Measurements from ENCODE around the gene PCDHGC4.

PCDHGC4 gene

DNA sequence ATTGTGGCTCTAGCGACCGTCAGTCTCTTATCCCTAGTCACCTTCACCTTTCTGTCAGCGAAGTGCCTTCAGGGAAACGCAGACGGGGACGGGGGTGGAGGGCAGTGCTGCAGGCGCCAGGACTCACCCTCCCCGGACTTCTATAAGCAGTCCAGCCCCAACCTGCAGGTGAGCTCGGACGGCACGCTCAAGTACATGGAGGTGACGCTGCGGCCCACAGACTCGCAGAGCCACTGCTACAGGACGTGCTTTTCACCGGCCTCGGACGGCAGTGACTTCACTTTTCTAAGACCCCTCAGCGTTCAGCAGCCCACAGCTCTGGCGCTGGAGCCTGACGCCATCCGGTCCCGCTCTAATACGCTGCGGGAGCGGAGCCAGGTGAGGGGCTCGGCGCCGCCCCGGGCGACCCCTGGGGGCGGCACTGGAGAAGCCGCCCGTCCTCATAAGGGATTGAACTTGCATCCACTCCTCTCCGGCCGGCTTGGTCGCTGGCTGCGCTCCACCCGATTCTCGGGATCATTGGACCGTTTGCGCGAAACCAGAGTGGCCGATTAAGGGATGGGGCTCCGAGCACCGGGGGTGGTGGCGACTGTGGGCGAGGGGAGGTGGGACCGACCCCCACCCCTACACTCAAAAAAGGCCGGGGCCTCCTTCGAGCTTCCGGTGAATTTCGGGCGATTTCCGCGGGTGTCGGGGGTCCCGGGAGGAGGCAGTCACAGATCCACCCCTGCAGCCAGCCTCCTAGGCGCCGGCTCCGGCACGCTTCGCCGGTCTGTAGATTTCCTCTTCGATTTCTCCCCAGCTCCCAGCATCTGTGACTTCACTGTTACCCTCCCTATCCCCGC lies 6.7 kb downstream of the PCDHGC4 start:
- Histone ChIP-seq H3K9ac (ENCODE audit: low read length) (no peak overlapping the region), H3K27me3 (ENCODE audit: control insufficient read depth in 1 of 2, insufficient read depth in 2 of 2, low read length in 2 of 2) (no peaks in the 10 kb centered on the region), H3K36me3 (ENCODE audit: insufficient read depth, low read length) (peaks cover 4% of the 10 kb centered on the region), H3K4me3 (ENCODE audit: low read depth in 1 of 2, low read length in 2 of 2) (no peak overlapping the region), H3K9me3 (ENCODE audit: low read length) (no peaks in the 10 kb centered on the region), H3K4me1 (ENCODE audit: insufficient read depth, low read length) (peaks cover 20% of the 10 kb centered on the region), H3K27ac (ENCODE audit: low read depth, low read length) (no peak overlapping the region)

DNA sequence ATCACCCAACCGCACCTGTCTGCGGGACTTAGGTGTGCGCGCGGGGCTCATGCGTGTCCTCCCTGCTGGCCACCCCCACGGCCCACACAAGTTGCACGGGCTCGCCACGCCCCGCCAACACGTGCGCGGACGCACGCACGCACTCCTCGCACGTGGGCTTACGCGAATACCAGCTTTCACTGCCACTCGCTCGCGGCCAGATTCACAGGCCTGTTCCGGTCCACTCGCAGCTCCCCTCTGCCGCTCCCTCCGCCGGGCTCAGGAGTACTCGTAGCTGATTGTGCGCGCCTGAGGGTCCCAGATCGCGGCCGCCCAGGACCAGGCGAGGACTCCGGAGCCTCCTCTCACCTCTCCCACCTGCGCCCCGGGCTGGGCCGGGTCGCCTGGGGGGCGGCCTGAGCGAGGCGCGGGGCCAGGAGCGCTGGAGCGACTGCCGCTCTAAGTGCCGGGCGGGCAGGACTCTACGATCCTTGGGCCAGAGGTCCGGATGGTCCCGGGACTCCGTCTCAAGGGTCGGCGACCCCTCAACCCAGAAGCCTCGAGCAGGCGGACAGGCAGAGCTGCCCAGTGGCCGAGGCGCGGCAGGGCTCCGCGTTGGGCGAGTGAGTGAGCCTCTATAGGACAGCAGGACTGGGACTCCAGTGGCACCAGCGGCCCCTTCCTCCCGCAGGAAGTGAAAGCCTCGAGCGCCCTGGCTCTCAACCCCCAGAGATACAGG lies 7.5 kb downstream of the PCDHGC4 start:
- Histone ChIP-seq H3K9me3 (ENCODE audit: low read length) (no peaks in the 10 kb centered on the region), H3K4me1 (ENCODE audit: insufficient read depth, low read length) (peaks cover 20% of the 10 kb centered on the region), H3K27ac (ENCODE audit: low read depth, low read length) (no peak overlapping the region), H3K27me3 (ENCODE audit: control insufficient read depth in 1 of 2, insufficient read depth in 2 of 2, low read length in 2 of 2) (no peaks in the 10 kb centered on the region), H3K9ac (ENCODE audit: low read length) (no peak overlapping the region), H3K36me3 (ENCODE audit: insufficient read depth, low read length) (peaks cover 9% of the 10 kb centered on the region), H3K4me3 (ENCODE audit: low read depth in 1 of 2, low read length in 2 of 2) (no peak overlapping the region)

DNA sequence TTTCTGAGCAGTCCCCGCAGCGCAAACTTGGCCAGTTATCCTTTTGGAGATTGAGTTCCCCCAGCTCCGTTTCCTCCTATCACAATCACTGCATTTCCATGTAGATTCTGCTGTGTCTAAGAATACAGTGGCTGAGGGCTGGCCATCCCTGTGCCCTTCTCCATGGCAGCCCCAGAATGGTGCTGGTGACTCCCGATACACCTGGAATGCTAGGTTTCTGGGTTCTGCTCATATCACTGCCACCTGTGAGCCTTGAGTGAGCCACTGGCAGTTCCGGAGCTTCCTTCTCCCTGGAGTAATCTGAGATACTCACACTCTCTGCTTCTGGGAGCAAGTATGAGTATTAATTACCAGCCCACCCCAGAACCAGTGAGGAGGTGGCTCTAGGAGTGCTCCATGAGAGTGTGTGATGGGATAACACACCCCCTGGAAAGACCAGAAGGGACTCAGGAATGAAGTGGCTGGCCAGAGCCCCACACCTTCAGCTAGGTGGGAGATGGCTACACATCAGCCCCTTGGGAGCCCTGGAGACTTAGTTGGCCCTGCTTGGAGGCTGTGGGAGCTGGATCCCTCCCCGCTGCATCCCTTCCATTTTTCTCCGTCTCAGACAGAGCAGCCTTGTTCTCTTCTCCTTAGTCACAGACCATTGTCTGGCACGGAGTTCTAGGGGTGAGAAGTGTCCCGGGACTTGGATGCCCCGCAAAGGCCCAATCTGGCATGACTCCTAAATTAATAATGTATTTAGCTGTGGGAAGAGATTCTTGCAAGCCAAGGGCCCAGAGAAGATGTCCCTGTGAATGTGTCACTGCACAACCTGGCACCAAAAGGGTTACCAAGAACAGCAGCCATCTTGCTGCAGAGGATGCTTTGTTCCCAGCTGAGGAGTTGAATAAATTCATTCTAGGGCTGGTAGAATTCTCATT lies 8.9 kb downstream of the PCDHGC4 start:
- H3K4me3 ChIP-seq (ENCODE audit: low read depth in 1 of 2, low read length in 2 of 2), result no peak overlapping the region
- H3K9me3 ChIP-seq (ENCODE audit: low read length), result no peaks in the 10 kb centered on the region
- H3K27me3 ChIP-seq (ENCODE audit: control insufficient read depth in 1 of 2, insufficient read depth in 2 of 2, low read length in 2 of 2), result no peaks in the 10 kb centered on the region
- peaks cover 17% of the 10 kb centered on the region for H3K36me3 ChIP-seq (ENCODE audit: insufficient read depth, low read length)
- no peak overlapping the region for H3K9ac ChIP-seq (ENCODE audit: low read length)
- H3K4me1 ChIP-seq (ENCODE audit: insufficient read depth, low read length), result peaks cover 9% of the 10 kb centered on the region
- H3K27ac ChIP-seq (ENCODE audit: low read depth, low read length), result no peak overlapping the region

DNA sequence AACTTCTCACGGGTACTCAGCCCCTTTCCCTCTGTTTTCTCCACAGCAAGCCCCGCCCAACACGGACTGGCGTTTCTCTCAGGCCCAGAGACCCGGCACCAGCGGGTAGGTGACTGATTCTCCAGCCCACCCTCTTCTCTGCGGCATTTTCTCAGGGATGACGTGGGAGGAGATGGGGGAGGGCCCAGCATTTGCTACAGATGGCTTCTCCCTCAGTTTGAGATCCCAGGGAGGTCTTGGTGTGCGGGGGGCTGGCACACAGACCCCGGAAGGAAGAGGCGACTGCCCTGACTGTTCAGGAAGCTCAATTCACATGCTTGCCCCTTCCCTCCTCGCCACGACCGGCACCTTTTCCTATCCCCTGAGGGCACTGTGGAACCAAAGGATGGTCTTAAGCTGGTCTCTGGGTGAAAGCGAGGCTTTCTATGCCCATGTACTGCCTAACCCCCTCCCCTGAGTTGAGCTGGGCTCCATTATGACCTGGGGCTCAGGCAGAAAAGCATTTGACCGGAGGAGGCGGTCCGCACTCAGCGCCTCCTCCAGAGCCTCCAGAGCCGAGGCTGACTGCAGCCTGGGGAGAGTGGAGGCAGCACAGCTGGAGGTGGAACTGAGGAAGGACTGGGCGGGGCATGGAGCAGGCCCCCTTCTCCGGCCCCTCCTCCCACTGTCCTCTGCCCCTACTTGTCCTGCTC lies 10.1 kb downstream of the PCDHGC4 start:
- Histone ChIP-seq H3K9ac (ENCODE audit: low read length) (no peak overlapping the region), H3K27ac (ENCODE audit: low read depth, low read length) (no peak overlapping the region), H3K36me3 (ENCODE audit: insufficient read depth, low read length) (peaks cover 17% of the 10 kb centered on the region)

DNA sequence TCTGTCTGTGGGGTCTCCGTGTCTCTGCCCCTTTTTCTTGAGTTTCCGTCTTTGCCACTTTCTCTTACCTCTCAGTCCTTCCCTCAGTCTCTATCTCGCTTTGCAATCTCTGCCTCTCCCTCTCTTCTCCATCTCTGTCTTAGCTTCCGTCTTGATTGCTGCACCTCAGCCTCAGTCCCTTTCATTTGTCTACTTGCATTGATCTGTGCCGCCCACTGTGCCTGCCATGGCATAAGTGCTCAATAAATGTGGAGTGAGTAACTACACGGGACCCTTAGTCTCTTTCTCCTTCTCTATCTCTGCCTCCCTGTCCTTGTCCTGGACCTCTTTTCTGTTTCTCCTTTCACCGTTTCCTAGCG lies 10.6 kb downstream of the PCDHGC4 start:
- no peak overlapping the region for H3K27ac ChIP-seq (ENCODE audit: low read depth, low read length)
- H3K4me3 ChIP-seq (ENCODE audit: low read depth in 1 of 2, low read length in 2 of 2), result no peak overlapping the region
- H3K4me1 ChIP-seq (ENCODE audit: insufficient read depth, low read length), result peaks cover 8% of the 10 kb centered on the region
- H3K27me3 ChIP-seq (ENCODE audit: control insufficient read depth in 1 of 2, insufficient read depth in 2 of 2, low read length in 2 of 2), result no peaks in the 10 kb centered on the region
- H3K9me3 ChIP-seq (ENCODE audit: low read length), result no peaks in the 10 kb centered on the region
- H3K36me3 ChIP-seq (ENCODE audit: insufficient read depth, low read length), result peaks cover 17% of the 10 kb centered on the region
- no peak overlapping the region for H3K9ac ChIP-seq (ENCODE audit: low read length)

More for the DNA sequence above, 10.1 kb downstream of the PCDHGC4 start:
- Histone ChIP-seq H3K27me3 (ENCODE audit: control insufficient read depth in 1 of 2, insufficient read depth in 2 of 2, low read length in 2 of 2) (no peaks in the 10 kb centered on the region), H3K9me3 (ENCODE audit: low read length) (no peaks in the 10 kb centered on the region), H3K4me1 (ENCODE audit: insufficient read depth, low read length) (peaks cover 8% of the 10 kb centered on the region), H3K4me3 (ENCODE audit: low read depth in 1 of 2, low read length in 2 of 2) (no peak overlapping the region)

DNA sequence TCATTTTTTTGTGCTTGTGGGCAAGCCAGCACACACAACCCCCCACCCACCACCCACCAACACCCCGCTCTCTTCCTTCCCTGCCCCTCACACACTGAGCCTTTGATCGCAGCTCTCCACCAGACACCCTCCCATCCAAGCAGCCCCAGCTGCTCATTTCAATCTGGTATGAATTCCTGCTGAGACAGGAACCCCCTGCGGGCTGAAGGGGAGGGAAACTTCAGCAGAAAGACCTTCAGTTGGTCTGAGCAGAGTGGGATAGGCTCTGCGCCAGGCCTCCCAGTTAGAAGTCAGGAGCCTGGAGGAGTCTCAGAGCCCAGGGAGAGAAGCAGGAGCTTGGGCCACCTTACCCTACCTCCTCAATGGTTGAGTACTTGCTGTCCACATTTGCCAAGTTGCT lies 11.2 kb downstream of the PCDHGC4 start:
- peaks cover 8% of the 10 kb centered on the region for H3K4me1 ChIP-seq (ENCODE audit: insufficient read depth, low read length)

DNA sequence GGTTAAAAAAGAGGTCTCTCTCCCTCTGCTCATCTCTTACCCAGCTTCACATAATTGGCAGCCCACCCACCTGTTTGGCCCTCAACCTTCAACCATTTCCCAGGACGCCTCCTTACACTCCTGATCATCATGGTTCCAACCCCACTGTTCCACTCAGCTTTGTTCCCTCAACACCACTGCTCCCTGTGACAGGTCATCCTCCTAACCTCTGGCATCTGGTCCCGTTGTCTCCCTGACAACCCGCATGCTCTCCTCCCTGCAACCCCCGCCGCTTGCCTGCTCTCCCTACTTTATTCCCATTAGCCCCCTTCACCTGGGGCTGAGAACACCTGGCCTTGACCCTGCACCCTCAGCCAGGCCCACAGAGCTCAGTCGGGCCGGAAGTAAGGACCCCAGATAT lies 16.9 kb downstream of the PCDHGC4 start:
- Histone ChIP-seq H3K4me3 (ENCODE audit: low read depth in 1 of 2, low read length in 2 of 2) (no peak overlapping the region), H3K36me3 (ENCODE audit: insufficient read depth, low read length) (peaks cover 23% of the 10 kb centered on the region), H3K27ac (ENCODE audit: low read depth, low read length) (no peak overlapping the region), H3K9me3 (ENCODE audit: low read length) (no peaks in the 10 kb centered on the region), H3K9ac (ENCODE audit: low read length) (no peak overlapping the region), H3K27me3 (ENCODE audit: control insufficient read depth in 1 of 2, insufficient read depth in 2 of 2, low read length in 2 of 2) (no peaks in the 10 kb centered on the region), H3K4me1 (ENCODE audit: insufficient read depth, low read length) (peaks cover 5% of the 10 kb centered on the region)

More for the DNA sequence above, 11.2 kb downstream of the PCDHGC4 start:
- Histone ChIP-seq H3K36me3 (ENCODE audit: insufficient read depth, low read length) (peaks cover 17% of the 10 kb centered on the region), H3K27me3 (ENCODE audit: control insufficient read depth in 1 of 2, insufficient read depth in 2 of 2, low read length in 2 of 2) (no peaks in the 10 kb centered on the region), H3K9ac (ENCODE audit: low read length) (no peak overlapping the region), H3K4me3 (ENCODE audit: low read depth in 1 of 2, low read length in 2 of 2) (no peak overlapping the region), H3K27ac (ENCODE audit: low read depth, low read length) (no peak overlapping the region), H3K9me3 (ENCODE audit: low read length) (no peaks in the 10 kb centered on the region)

DNA sequence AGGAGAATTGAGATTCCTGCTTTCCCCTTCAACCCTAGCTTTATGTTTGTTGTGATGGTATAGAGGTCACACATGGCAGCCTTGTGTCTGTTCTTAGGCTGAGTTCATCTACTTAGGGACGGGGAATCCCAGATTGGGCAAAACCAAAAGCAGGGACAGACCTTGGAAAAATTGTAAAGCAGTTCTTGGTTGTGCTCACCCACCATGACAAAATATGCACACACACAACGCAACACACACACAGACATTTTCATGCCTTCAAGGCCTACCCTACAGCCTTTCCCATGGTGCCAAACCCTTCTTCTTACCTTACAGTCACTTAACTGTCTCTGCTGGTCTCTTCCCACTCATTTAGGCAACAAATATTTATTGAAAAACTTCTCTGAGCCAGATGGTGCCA lies 18.9 kb downstream of the PCDHGC4 start:
- Histone ChIP-seq H3K27ac (ENCODE audit: low read depth, low read length) (no peak overlapping the region), H3K9me3 (ENCODE audit: low read length) (no peaks in the 10 kb centered on the region), H3K27me3 (ENCODE audit: control insufficient read depth in 1 of 2, insufficient read depth in 2 of 2, low read length in 2 of 2) (no peaks in the 10 kb centered on the region), H3K36me3 (ENCODE audit: insufficient read depth, low read length) (peaks cover 10% of the 10 kb centered on the region), H3K4me3 (ENCODE audit: low read depth in 1 of 2, low read length in 2 of 2) (no peak overlapping the region), H3K9ac (ENCODE audit: low read length) (no peak overlapping the region), H3K4me1 (ENCODE audit: insufficient read depth, low read length) (peaks cover 23% of the 10 kb centered on the region)

DNA sequence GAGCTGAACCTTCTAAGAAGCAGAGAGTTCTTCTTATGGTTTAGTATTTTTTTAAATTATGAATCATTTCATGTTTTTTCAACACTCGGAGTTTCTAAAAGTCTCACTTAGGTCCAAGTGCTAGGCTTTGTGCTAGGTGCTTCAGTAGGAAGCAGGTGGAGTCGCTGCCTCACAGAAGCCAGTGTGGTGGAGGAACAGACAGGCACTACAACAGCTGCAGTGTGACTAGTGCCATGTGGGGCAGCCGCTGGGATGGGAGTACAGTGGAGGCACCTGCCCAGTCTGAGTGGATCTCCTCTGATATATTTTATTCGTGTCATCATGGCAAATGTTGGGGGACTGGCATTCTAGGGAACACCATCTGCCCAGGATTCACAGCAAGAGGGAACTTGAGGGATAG lies 19.4 kb downstream of the PCDHGC4 start:
- no peak overlapping the region for H3K9ac ChIP-seq (ENCODE audit: low read length)
- no peak overlapping the region for H3K4me3 ChIP-seq (ENCODE audit: low read depth in 1 of 2, low read length in 2 of 2)
- H3K9me3 ChIP-seq (ENCODE audit: low read length), result no peaks in the 10 kb centered on the region
- peaks cover 10% of the 10 kb centered on the region for H3K36me3 ChIP-seq (ENCODE audit: insufficient read depth, low read length)
- no peaks in the 10 kb centered on the region for H3K27me3 ChIP-seq (ENCODE audit: control insufficient read depth in 1 of 2, insufficient read depth in 2 of 2, low read length in 2 of 2)
- no peak overlapping the region for H3K27ac ChIP-seq (ENCODE audit: low read depth, low read length)
- H3K4me1 ChIP-seq (ENCODE audit: insufficient read depth, low read length), result peaks cover 27% of the 10 kb centered on the region

DNA sequence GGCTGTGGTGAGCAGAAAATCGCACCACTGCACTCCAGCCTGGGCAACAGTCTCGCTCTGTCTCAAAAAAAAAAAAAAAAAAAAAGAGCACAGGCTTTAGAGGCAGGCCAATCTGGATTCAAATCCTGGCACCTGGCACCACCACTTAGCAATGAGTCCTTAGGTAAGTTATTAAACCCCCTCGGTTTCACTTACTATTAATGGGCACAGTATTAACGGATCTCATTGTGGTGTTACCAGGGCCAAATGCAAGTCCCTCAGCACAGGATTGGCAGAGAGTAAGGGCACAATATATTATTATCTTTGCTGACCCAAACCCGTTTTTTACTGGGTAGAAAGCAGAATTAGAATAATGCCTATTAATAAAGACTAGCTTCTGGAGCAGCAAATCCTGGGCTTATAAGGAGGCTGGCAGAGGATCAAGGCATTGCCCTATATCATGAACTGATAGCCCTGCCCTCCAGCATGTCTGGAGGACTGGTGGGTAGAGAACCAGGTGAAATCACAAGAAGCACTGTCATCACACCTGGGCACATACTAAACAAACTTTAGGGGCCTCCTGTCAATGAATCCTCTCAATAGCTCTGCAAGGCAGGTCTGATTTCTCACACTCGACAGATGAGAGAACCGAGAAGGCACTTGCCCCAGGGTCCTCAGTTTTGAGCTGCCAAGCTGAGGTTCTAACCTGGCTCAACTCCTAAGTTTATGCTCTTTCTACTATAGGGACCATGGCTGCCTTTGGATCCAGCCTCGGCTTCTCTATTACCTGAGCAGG lies 21.7 kb downstream of the PCDHGC4 start:
- Histone ChIP-seq H3K4me1 (ENCODE audit: insufficient read depth, low read length) (peaks cover 38% of the 10 kb centered on the region), H3K9me3 (ENCODE audit: low read length) (no peaks in the 10 kb centered on the region), H3K27me3 (ENCODE audit: control insufficient read depth in 1 of 2, insufficient read depth in 2 of 2, low read length in 2 of 2) (no peaks in the 10 kb centered on the region), H3K27ac (ENCODE audit: low read depth, low read length) (peak overlapping the region; percentile 72), H3K4me3 (ENCODE audit: low read depth in 1 of 2, low read length in 2 of 2) (no peak overlapping the region), H3K9ac (ENCODE audit: low read length) (no peak overlapping the region), H3K36me3 (ENCODE audit: insufficient read depth, low read length) (peaks cover 20% of the 10 kb centered on the region)

Measured in muscle layer of colon (tissue), 2 donors.